GM19467 (cell line): ENCODE measurements around the gene GABPB2.

Source experiments
- ATAC-seq: cut with Tn5 transposase; IDR thresholded peaks from one replicate; pipeline ENCODE4 v1.9.1; 2021; ENCODE audit warnings: mild to moderate bottlenecking, moderate library complexity; ENCODE audit not compliant: unreplicated experiment

Gene GABPB2

DNA sequence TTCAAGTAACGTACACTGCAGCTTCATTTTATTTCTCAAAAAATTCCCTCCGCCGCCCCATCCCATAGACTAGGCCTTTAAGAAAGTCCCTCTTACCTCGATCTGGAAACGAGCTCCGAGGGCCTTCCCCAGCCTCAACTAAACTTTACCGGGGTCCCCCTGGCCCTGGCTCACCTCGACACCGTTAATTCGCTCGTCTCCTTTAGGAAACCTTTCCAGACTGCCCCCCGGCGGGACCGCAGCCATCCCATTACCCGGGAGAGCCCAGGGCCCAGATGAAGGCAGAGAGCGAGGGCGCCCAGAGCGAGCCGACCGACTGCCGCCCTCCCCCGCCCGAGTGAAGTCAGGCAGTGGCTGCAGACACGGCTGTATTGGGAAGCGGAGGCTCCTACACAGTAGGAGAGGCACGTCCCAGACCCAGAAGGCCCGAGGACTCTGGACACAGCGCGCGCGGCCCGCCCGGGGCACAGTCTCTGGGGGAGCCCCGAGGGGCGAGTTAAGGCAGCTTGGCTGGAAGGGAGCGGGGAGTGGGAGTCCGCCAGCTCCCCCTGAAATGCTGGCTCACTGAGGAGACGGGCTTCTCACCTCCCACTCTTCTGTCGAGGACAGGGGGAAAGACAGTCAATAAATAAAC is 61.3 kb downstream of the GABPB2 start:
- no peak for ATAC-seq

DNA sequence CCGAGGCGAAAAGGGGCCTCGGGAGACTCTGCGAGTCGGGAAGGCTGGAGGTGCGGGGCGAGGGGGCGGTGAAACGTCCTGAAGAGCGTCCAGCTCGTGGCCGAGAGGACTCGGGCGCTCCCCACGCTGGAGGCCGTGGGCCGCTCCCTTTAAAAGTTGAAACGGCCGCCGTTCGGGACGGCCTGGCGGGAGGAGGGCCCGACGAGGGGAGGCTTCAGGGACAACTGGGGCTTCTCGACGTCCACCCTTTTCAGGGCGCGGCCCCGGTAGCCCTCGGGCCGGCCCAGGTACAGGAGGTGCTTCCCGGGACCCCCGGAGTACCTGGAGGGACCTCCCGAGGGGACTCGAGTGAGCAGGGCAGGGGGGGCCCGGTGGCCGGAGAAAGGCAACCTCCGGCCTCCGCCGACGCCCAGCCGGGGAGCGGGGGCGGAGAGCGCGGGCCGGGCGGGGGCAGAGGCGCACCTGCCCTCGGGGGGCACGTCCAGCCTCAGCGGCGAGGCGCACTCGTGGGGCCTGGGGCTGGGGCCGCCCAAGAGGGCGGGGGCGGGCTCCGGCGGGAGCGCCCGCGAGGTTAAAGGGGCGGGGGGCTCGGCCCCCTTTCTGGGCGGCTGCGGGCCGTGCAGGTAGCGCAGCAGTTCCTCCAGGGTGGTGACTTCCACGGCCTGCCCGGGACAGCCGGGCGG is 61.9 kb downstream of the GABPB2 start:
- ATAC-seq = no peak

GRCh38 chr1:151133018-151133806 is 62.7 kb downstream of the GABPB2 start:
- no peak for ATAC-seq

- no peak for ATAC-seq
Measured at GRCh38 chr1:151134396-151134795, 63.8 kb downstream of the GABPB2 start.

DNA sequence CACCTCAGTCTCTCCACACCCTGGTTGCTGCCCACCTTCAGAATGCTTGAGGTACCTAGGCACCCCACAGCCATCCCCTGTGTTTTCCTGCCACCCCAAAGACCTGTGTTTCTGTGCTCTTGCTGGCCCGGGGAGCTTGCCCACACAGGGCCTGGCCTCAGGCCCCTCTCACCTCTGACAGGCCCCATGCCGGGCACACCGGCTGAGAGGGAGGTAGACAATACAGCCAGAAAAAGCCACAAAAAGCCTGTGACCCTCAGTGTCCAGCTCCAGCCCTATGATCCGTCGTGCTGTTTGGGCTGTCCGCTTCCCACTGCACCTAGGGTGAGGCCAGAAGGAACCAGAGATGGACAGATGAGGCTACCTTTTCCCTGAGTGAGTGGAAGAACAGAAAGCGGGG is 64.4 kb downstream of the GABPB2 start:
- no peak for ATAC-seq

DNA sequence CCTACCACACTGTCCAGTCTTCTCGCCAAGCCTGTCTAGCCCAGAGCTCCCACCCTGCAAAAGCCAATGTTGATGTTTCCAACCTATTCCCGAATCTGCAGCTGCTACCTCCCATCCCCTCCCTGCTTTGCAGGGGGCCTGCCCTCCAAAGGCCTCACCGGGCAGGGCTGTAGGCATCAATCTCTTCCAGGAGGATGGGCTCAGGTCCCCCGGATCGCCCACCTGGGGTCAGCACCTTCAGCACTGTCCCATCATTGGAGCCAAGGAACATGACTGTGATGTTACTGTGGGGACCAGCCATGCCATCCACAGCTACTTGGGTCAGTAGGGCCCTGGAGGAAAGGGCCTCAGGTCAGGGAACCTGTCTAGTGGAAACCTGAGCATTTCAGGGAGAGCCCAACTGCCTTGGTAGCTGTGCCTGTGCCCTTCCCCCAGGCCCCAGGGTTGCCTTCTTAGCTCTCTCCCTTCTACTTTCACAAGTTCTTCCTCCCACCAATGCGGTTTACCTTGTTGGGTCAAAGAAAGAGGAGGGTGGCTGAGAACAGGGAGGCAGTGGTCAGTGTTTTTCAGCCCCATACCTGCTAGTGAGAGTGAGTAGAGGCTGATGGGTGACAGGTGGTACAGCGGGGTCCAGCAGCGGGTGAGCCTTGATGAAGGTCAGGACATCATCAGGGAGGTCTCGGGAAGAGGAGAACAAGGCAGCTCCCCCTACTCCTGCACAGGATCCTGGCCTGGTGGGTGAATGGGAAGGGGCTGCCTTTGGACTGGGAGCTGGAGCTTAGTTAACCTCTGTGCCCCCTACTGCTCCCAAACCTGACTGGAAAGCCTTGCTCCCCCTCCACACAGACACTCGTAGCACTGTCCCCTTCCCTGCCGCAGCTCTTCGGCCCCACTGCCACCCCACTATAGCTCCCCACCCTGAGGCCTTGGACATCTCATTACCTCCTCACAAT is 65.1 kb downstream of the GABPB2 start:
- no peak for ATAC-seq

DNA sequence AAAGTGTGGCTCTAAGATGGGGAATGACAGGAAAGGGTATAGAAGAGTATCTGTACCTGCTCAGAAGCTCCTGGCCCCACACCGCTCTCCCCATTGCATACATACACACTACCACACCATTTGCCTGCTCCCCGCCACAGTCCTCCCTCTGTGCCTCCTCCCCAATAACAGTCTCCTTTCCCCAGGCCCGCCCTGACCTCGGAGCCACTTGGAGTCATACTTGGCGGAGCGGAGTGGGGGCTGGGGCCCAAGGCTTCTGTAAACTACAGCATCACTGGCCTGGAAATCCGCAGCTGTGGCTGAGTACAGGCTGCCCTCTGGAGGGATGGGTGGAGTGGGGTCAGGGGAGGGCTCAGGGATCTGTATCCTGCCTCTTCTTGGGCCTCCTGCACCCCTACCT is 67.2 kb downstream of the GABPB2 start:
- ATAC-seq = no peak

GRCh38 chr1:151142411-151143056 is 72.0 kb downstream of the GABPB2 start:
- ATAC-seq = no peak

- no peak for ATAC-seq
Measured at GRCh38 chr1:151143057-151143435, 72.5 kb downstream of the GABPB2 start.

DNA sequence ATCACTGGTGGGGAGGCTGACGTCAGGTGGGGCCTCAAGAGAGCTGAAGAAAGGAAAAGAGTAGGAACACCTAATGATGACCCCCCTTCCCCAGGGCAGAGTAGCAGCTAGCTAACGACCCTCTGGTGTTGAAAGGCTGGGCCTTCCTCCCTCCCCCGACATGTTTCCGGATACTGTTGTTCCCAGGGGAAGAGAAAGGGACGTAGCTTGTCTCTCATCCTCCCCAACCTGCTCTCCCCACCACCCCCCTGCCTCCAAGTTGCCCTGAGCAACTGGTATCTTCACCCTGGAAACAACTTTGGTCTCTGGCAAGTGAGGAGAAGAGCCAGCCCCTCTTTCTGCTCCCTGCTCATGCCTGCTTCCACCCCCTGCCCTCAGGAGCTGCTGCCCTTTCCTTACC is 73.4 kb downstream of the GABPB2 start:
- ATAC-seq = no peak

DNA sequence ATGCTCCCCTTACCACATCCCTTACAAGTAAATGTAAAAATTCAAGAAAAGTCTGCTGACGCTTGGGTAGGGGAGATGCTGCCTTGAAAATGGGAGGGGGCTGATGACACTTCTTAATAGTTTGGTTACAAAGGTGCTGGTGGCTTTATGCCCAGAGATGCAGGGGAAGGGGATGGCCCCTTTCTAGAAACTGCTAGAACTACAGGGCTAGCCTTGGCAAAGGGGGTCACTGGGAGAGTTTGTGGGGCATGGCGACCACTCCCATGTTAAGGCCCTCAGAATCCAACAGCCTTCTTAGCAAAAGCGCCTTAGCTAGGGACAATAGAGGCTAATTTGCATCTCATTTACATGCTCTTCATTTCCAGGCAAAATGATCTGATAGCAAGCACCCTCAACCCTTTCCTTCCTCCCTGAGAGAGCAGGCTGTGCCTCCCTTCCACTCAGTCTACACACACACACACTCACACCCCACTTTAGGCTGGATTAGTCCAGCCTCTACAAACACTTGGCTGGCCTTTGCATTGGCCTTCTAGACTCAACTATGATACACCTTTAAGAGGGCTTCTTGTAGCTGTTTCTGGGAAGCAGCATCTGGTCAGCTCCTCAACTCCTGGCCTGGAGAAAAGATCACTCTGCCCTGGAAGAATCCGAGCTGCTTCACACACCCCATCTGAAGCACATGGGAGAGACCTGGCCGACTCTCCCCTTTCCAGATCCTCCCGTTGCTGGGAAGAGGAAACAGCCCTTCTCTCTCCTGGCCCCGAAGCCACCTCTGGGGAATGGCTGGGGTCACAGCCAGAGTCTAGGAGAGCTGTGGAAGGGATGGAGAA is 74.1 kb downstream of the GABPB2 start:
- ATAC-seq = no peak

DNA sequence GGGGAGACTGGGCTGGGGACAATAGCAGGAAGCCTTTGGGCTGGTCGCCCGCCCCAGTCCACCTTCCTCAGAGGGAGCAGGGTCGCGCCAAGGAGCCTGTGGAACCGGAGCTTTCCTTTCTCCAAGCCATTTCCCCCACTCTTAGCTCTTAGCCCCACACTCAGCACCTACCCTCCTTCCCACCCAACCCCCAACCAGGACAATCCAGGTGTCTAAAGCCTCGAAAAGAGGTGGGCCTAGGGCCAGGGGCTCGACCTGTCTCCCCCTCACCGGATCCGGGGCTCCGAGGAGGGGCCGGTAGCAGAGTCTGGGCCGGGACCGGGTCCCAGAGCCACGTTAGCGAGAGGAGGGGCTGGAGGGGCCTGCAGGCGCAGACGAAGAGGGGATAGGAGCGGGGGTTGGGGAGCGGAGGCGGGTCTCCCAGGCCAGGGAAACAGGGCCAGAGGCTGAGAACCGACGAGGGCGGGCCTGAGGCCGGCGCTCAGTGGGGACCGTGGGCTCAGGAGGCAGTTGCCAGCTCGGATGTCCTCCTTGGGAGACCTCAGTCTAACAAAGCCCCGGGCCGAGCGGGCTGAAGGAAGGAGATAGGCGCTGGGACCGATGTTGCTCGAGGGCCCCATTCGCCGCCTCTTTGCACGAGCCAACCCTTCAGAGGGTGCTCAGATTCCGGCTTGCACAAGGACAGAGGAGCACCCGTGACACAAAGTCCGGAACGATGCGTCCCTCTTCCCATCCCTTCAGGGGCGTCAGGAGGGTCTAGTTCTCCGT is 74.9 kb downstream of the GABPB2 start:
- no peak for ATAC-seq

DNA sequence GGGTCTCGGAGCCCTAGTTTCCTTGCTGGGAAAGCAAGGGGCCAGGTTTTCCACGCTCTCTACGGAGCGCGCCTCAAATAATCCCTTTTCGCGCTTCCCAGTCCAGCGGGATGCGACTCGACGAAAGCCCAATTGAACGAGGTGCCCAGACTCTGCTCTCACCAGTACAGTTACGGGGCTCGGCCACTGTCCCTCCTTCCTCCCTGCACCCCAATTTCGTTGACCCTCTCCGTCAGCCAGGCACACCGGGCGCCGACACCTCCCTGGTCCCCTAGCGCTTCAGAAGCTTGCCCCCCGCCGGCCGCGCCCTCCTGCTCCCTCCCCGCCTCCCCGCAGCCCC is 75.5 kb downstream of the GABPB2 start:
- no peak for ATAC-seq

DNA sequence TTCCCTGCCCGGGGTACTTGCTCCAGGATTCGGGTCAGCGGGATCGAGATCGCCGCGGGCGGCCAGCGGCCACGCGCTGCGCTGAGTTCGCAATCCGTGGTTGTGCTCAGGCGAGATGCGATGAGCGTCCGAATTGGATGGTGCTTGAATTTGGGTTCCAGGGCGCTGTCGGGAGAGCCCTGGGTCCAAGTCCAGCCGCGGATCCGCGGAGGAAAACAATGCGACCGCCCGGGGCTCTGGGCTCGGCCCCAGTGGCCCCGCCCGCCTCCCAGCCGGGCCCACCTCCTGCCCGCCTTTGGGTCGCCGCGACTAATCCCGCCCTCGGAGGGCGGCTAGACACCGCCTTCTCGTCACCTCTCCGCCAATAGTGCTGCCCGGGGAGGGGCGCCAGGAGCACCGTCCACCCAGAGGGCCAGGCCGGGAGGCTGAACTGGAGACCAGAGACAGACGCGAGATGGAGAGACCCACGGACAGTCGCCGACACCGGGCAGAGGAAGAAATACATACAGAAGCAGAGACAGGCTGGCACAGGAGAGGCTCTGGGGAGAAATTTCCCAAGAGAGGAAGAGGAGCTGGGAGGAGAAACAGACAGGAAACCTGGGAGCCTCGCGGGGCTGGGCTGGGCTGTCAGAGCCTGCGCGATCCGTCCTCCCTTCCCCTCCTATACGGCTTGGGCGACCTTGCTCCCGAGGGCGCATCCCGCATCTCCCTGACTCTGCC is 76.0 kb downstream of the GABPB2 start, which contains the start of gene SEMA6C:
Gene SEMA6C, minus strand, starts transcription at position 220 of the 720 bp plus-strand sequence. CDS start 4,010 bp downstream, outside the sequence.
- ATAC-seq = peak; percentile 96

- no peak for ATAC-seq
Measured at GRCh38 chr1:151147132-151147503, 76.6 kb downstream of the GABPB2 start.

DNA sequence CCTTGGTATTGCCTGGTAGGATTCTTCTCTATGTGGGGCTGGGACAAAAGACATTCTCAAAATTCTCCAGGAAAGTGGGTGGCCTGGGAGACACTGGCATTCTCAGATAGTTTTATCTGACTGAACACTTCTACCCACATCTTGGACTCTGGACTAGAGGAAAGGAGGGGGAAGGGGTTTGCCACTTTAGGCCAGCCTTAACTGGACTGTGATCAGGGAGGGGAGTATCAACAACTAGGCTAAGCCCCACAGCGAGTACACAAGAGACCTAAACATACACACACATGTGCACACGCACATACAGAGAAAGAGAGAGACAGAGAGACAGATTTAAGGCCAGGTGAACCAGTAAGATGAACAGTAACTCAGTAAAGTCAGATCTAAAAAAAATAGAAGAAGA is 77.1 kb downstream of the GABPB2 start:
- no peak for ATAC-seq

- peak; percentile 47 for ATAC-seq
Measured at GRCh38 chr1:151156515-151156819, 85.9 kb downstream of the GABPB2 start, which contains the start of gene TNFAIP8L2. Gene TNFAIP8L2, plus strand, starts transcription at chr1:151156649. Its CDS starts 2,049 bp downstream, at chr1:151158698.

GRCh38 chr1:151157067-151157531 is 86.5 kb downstream of the GABPB2 start:
- ATAC-seq = no peak
